Measurements from ENCODE around the gene ADAM33.

DNA sequence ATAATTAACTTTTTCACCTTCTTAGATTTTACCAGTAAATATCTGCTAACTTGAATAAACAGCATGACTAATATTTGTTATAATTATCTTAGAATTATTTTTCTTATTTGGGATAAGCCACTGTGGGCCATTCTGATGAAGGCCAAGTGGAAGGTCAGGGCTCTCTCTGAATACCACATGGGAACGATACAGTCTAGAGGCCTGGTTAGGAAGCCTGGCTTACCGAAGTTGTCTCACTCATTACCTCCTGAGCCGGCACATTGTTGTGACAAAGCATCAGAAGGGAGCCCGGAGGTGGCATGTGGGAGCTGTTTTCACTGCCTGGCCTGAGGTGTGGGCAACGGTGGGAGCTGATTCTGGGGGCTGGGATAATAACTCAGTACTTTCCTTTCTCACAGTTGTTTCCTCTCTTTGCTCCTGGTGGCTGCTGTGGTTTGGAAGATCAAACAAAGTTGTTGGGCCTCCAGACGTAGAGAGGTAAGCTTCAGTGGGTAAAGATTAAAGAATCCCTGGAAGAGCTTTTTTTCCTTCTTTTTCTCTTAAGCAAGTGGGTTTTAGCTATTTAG is 47.8 kb downstream of the ADAM33 start:
- TF ChIP-seq POLR2A (IDR thresholded peaks at IDR 0.05) (no peak), EP300 (IDR thresholded peaks at IDR 0.05) (no peak)
- TF ChIP-seq, protein P1, sequence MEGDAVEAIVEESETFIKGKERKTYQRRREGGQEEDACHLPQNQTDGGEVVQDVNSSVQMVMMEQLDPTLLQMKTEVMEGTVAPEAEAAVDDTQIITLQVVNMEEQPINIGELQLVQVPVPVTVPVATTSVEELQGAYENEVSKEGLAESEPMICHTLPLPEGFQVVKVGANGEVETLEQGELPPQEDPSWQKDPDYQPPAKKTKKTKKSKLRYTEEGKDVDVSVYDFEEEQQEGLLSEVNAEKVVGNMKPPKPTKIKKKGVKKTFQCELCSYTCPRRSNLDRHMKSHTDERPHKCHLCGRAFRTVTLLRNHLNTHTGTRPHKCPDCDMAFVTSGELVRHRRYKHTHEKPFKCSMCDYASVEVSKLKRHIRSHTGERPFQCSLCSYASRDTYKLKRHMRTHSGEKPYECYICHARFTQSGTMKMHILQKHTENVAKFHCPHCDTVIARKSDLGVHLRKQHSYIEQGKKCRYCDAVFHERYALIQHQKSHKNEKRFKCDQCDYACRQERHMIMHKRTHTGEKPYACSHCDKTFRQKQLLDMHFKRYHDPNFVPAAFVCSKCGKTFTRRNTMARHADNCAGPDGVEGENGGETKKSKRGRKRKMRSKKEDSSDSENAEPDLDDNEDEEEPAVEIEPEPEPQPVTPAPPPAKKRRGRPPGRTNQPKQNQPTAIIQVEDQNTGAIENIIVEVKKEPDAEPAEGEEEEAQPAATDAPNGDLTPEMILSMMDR (IDR thresholded peaks at IDR 0.05), result no peak
